GM12873 (cell line): ENCODE results near the gene PGAP1.

Experiments
- TF ChIP-seq, protein P1 (sequence below): IDR thresholded peaks from 2 replicates; pipeline ENCODE4 v1.5.1; 2012; ENCODE audit warnings: low read depth, mild to moderate bottlenecking, moderate library complexity, low read length, control low read depth; ENCODE audit not compliant: insufficient read depth; ENCODE audit errors: missing control alignments

The PGAP1 gene

DNA sequence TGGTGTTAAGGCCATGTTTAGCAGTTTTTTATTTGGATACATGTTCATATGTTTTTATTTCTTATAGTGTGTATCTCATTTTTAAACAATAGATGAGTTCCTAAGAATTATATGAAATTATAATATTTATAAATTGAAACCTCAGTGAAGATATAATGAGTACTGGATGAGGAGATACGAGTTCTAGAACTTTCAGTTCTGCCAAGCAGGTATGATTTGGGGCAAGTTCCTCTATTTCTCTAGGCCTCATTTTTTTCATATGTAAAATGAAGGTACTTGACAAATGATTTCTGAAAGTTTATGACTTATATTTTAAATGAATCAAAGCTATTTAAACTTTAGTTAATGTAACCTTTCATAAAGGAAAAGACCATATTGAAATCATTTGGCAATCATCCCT is 8.2 kb upstream of the PGAP1 start:
- TF ChIP-seq, protein P1, sequence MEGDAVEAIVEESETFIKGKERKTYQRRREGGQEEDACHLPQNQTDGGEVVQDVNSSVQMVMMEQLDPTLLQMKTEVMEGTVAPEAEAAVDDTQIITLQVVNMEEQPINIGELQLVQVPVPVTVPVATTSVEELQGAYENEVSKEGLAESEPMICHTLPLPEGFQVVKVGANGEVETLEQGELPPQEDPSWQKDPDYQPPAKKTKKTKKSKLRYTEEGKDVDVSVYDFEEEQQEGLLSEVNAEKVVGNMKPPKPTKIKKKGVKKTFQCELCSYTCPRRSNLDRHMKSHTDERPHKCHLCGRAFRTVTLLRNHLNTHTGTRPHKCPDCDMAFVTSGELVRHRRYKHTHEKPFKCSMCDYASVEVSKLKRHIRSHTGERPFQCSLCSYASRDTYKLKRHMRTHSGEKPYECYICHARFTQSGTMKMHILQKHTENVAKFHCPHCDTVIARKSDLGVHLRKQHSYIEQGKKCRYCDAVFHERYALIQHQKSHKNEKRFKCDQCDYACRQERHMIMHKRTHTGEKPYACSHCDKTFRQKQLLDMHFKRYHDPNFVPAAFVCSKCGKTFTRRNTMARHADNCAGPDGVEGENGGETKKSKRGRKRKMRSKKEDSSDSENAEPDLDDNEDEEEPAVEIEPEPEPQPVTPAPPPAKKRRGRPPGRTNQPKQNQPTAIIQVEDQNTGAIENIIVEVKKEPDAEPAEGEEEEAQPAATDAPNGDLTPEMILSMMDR, result no peak

DNA sequence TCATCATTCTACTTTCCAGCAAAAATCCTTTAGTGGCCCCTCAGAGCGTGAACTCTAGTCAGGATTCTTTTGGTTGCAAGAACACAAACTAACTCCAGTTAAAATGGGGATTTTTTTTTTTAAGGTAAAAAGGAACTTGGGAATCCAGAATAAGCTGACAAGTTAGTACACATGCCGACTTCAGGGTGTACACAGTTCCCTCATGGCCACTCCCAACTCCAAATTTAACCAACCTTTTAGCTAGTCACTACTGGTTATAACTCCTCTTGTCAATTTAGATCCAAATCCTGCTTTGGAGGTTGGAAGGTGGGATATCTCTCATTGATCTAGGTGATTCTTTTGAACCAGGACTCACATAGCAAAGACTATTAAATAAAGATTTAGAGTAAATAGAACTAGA is 5.0 kb upstream of the PGAP1 start:
- TF ChIP-seq, protein P1, result no peak

DNA sequence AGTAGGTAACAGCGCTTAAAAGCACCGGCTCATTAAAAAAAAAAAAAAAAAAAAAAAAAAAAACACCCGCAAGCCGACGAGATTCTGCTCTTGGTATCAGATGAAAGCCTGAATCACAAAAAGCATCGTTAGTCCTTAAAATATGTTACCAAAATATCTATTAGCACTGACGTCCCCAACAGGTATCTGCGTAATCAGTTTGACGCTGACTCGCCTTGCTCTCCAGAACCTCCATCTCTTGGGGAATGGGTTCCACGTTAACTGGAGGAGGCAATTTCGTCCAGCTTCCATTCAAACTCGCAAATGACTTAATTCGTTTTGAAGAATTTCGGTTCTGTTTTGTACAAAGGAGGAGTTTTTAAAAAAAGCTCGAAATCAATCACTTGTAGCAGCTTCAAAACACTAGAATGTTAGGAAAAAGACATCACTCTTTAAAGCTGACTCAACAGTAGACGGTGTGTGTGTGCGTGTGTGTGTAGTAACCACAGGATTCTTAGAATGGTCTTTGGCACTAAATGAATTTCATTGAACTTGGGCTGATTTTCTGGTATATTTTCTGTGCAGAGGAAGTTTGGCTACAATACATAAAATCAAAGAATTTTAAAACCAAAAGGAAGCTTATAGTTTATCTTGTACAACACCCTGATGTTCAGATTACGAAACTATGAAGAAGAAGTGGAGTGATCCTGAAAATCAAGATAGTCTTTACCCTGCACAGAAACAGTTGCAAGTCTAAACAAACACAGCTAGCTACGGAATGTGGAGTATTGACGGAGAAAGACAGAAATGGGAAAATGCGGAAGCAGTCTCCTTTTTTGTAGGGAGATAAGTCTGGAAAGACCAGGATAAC is 1.1 kb upstream of the PGAP1 start:
- TF ChIP-seq, protein P1, result no peak

DNA sequence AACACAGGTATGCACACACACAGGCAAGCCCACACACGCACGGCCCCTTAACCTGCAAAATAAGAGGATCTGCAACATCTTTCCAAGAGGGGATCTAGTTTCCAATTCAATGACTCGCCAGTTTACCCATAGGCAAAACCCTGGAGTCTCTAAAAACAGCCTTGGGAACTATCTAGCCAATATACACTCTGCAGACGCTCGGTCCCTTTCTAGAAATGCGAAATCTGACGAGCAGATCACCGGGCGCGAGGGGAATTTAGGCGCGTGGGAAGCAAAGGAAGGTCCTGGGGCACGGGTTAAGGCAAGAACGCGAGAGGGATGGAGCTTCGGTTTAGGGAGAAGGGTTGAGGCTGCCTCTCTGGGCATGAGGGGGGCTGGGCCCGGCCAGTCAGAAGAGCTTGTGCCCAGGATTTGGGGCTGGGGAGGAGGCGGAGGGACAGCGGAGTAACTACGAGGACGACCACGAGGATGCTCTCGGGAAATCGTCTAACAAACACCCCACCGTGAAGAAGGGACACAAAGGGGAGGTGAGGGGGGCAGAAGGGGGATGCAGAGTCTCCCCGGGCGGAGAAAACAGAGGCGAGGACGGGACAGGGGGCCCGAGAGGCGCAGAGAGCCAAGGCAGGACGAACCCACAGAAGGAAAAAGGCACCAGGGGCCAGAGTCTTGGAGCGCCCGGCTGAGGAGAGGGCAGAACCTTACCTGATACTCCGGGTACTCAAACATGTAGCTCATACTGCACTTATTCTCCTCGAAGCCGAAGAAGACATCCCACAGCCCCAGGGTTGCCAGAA is 542 bp downstream of the PGAP1 start:
- TF ChIP-seq, protein P1, result no peak

DNA sequence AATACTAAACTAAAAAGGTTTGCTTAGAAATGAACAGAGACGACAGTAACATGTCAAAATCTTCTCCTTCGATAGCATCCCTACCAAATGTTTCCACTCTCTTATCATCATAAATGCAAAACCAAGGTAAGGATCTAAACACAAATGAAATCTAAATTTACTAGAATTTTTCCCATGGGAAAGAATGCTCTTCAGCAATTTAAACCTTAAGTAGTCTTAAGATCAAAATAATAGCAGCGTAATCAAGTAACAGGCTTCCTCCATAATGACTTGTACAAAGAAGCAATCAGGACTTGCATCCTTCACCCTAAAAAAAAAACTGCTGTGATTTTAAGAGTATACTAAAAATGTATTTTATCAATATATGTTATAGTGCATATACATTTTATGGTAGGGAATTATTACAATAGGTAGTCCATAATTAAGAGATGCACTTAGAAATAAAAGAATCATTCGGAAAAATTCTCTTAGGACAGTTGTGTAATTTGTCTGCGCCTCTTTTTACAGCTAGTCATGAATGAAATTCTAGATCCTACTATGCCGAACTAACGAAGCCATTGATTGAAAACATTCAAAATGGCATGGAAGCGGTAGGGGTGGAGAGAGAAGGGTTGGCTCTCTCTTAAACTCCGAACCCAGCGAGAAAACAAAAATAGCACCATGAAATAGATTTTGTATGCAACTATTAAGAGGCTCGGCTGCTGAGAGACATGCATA is 1.3 kb downstream of the PGAP1 start:
- TF ChIP-seq, protein P1, result no peak

DNA sequence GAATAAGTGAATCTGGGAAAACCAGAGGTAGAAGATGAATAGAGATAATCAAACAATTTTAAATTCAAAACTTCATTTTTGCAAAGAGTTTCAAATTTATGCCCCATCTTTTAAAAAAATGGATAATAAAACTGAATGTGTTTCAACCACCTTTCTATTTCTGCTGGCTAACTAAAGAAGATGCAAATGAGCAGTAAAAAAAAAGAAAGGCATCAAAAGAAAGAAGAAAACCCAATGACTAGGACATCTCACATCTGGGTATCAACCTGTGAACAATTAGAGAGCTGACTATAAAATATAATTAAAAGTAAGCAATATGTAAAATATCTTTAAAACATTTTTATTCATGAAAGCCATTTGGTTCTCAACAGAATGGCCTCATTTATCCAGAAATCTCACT is 2.5 kb downstream of the PGAP1 start:
- TF ChIP-seq, protein P1, result no peak

DNA sequence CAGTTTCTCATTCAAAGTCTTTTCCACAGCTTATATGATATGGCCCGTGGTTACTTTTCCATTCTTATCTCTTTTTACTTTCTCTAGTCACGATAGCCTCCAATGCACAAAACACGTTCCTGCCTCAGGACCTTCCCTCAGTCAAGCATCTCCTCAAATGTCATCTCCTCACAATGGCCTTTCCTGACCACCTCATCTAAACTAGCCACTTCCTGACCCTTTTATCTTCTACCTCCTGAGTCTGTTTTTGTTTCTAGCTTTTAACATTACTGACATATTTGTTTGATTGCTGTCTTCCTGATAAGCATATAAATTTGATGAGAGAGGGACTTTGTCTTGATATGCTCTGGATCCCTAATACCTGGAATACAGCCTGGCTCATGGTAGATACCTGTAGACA is 7.6 kb downstream of the PGAP1 start:
- TF ChIP-seq, protein P1, result no peak
